Liver (tissue), 9 donors: Measurements from ENCODE around the gene ZFP92. TPM values are rescaled to one million over a fixed set of nuclear protein-coding genes. Genes with fewer than 3 reads are reported as not detected.

Source experiments
- DNase-seq: peaks from one replicate; pipeline ENCODE4 v3.0.0-alpha.2; 2017; ENCODE audit warnings: low spot score
- H3K27ac ChIP-seq, 2 donors: one replicate each; pipeline ENCODE4 v1.7.0; 2013; ENCODE audit warnings: inconsistent platforms in 2 of 2, low read length in 2 of 2, control low read depth in 1 of 2, low read depth in 1 of 2, mild to moderate bottlenecking in 1 of 2
- H3K27me3 ChIP-seq, 4 donors: one replicate each; pipeline versions ENCODE4 v1.6.1 to v1.7.0; 2013; ENCODE audit warnings: low read length in 3 of 4, inconsistent platforms in 1 of 4, mild to moderate bottlenecking in 1 of 4, moderate library complexity in 1 of 4; ENCODE audit not compliant: control insufficient read depth in 4 of 4, insufficient read depth in 4 of 4
- H3K36me3 ChIP-seq, 4 donors: one replicate each; pipeline versions ENCODE4 v1.6.1 to v1.7.0; 2013; ENCODE audit warnings: low read length in 3 of 4, mild to moderate bottlenecking in 3 of 4, low read depth in 1 of 4, moderate library complexity in 1 of 4; ENCODE audit not compliant: control insufficient read depth in 4 of 4, insufficient read depth in 3 of 4
- H3K4me1 ChIP-seq, 4 donors: one replicate each; pipeline versions ENCODE4 v1.6.1 to v1.7.0; 2013; ENCODE audit warnings: low read length in 3 of 4, mild to moderate bottlenecking in 3 of 4, moderate library complexity in 1 of 4; ENCODE audit not compliant: control insufficient read depth in 4 of 4, insufficient read depth in 4 of 4
- H3K4me3 ChIP-seq, 3 donors: one replicate each; pipeline versions ENCODE4 v1.6.1 to v1.7.0; 2013; ENCODE audit warnings: low read length in 3 of 3, control low read depth in 1 of 3, low read depth in 1 of 3, mild to moderate bottlenecking in 1 of 3
- H3K9ac ChIP-seq, 2 donors: one replicate each; pipeline ENCODE4 v1.7.0; 2013; ENCODE audit warnings: low read length in 2 of 2, mild to moderate bottlenecking in 2 of 2, moderate library complexity in 2 of 2, control low read depth in 1 of 2, low read depth in 1 of 2
- H3K9me3 ChIP-seq, 4 donors: one replicate each; pipeline versions ENCODE4 v1.6.1 to v1.7.0; 2013; ENCODE audit warnings: low read length in 3 of 4; ENCODE audit not compliant: control insufficient read depth in 4 of 4
- ATF3 ChIP-seq: IDR thresholded peaks from 2 replicates; pipeline ENCODE4 v1.6.1; 2016; ENCODE audit warnings: antibody characterized with exemption
- CTCF ChIP-seq: fragments of 150-350 bp; IDR thresholded peaks from 2 replicates; pipeline ENCODE4 v1.5.1; 2017; ENCODE audit warnings: improper control_type of control experiment, low read depth, low read length; ENCODE audit not compliant: missing input control
- EGR1 ChIP-seq, 2 donors: IDR thresholded peaks; 2 replicates each; pipeline ENCODE4 v1.6.1; 2016 to 2018; ENCODE audit warnings: antibody characterized with exemption in 2 of 2, low read depth in 2 of 2
- FOXA2 ChIP-seq: IDR thresholded peaks from 2 replicates; pipeline ENCODE4 v1.6.1; 2016; ENCODE audit warnings: antibody characterized with exemption
- GABPA ChIP-seq, 2 donors: IDR thresholded peaks in 1 of 2; conservative IDR thresholded peaks in 1 of 2; 2 replicates each; pipeline ENCODE4 v1.6.1; 2016; ENCODE audit warnings: antibody characterized with exemption in 2 of 2, mild to moderate bottlenecking in 1 of 2, moderate library complexity in 1 of 2
- HNF4A ChIP-seq, 2 donors: conservative IDR thresholded peaks; 2 replicates each; pipeline ENCODE4 v1.6.1; 2016; ENCODE audit warnings: antibody characterized with exemption in 2 of 2, mild to moderate bottlenecking in 2 of 2
- JUND ChIP-seq, 2 donors: IDR thresholded peaks; 2 replicates each; pipeline ENCODE4 v1.6.1; 2016; ENCODE audit warnings: antibody characterized with exemption in 2 of 2
- MAX ChIP-seq: IDR thresholded peaks from 2 replicates; pipeline ENCODE4 v1.6.1; 2016; ENCODE audit warnings: antibody characterized with exemption
- NR2F2 ChIP-seq: IDR thresholded peaks from 2 replicates; pipeline ENCODE4 v1.6.1; 2016; ENCODE audit warnings: antibody characterized with exemption
- RAD21 ChIP-seq, 2 donors: IDR thresholded peaks; 2 replicates each; pipeline ENCODE4 v1.6.1; 2016; ENCODE audit warnings: antibody characterized with exemption in 2 of 2, mild to moderate bottlenecking in 2 of 2
- REST ChIP-seq: IDR thresholded peaks from 2 replicates; pipeline ENCODE4 v1.6.1; 2016; ENCODE audit warnings: antibody characterized with exemption, mild to moderate bottlenecking
- RXRA ChIP-seq, 2 donors: IDR thresholded peaks; 2 replicates each; pipeline ENCODE4 v1.6.1; 2017 to 2018; ENCODE audit warnings: antibody characterized with exemption in 2 of 2, mild to moderate bottlenecking in 1 of 2
- TAF1 ChIP-seq: conservative IDR thresholded peaks from 2 replicates; pipeline ENCODE4 v1.6.1; 2016; ENCODE audit warnings: antibody characterized with exemption, mild to moderate bottlenecking
- YY1 ChIP-seq: IDR thresholded peaks from 2 replicates; pipeline ENCODE4 v1.6.1; 2016; ENCODE audit warnings: antibody characterized with exemption, mild to moderate bottlenecking
- ZBTB33 ChIP-seq: IDR thresholded peaks from 2 replicates; pipeline ENCODE4 v1.6.1; 2016; ENCODE audit warnings: antibody characterized with exemption
- WGBS: extraction: QIAGEN DNeasy Blood & Tissue Kit; methylation state at CpG from one replicate; pipeline ENCODE4 v1.1.7; 2013; 5-methylcytosine and 5-hydroxymethylcytosine counted together
- polyA plus RNA-seq, 2 donors: library from polyadenylated mRNA; stranded (reverse) in 1 of 2; unstranded in 1 of 2; fragments of 200-250 nt in 1 of 2; fragments of >200 nt in 1 of 2; fragmentation: Nextera tagmentation in 1 of 2; extraction: Ambion mirVana in 1 of 2; gene quantifications; one replicate each; pipeline versions ENCODE4 v1.2.1 to v1.2.3, GENCODE V29; 2013 to 2015
- total RNA-seq, 2 donors: library from RNA; depleted of rRNA; stranded (reverse); fragments of >200 nt; gene quantifications; one replicate each; pipeline ENCODE4 v1.2.3, GENCODE V29; 2014
- donor health status: healthy.
- donor health status: healthy.
- donor health status: healthy.
- donor health status: healthy.
- donor health status: healthy.

ZFP92 gene
- total and polyA plus RNA-seq, 4 donors, result 0.24 to 1.3 (median 0.44) TPM

- 89% methylated on average over 12 of the region's 12 CpGs for whole genome bisulfite sequencing
- no peak overlapping the region for H3K4me3 ChIP-seq
- no peak for DNase-seq
- no peak overlapping the region for H3K27ac ChIP-seq
- TF ChIP-seq HNF4A (conservative IDR thresholded peaks at IDR 0.05), result no peak
- no peak for TF ChIP-seq JUND (IDR thresholded peaks at IDR 0.05)
- TF ChIP-seq REST, result no peak
- no peak for TF ChIP-seq RXRA (IDR thresholded peaks at IDR 0.05)
- TF ChIP-seq TAF1, result no peak
- TF ChIP-seq ZBTB33, result no peak
- TF ChIP-seq EGR1 (IDR thresholded peaks at IDR 0.05; ENCODE audit: low read depth in 2 of 2), result no peak
- H3K9ac ChIP-seq, result no peak overlapping the region
- no peaks in the 10 kb centered on the region for H3K4me1 ChIP-seq
- H3K36me3 ChIP-seq, result no peaks in the 10 kb centered on the region
- H3K27me3 ChIP-seq, result peaks cover 0 to 8% (median 0%) of the 10 kb centered on the region in 4 donors
- H3K9me3 ChIP-seq, result peaks cover 0 to 6% (median 1%) of the 10 kb centered on the region in 4 donors
Observed at GRCh38 chrX:153433161-153433680, 21.9 kb downstream of the ZFP92 start.

GRCh38 chrX:153433781-153434285 is 22.6 kb downstream of the ZFP92 start:
- Histone ChIP-seq H3K27ac (no peak overlapping the region), H3K4me1 (no peaks in the 10 kb centered on the region), H3K9me3 (peaks cover 0 to 6% (median 1%) of the 10 kb centered on the region in 4 donors), H3K4me3 (no peak overlapping the region), H3K36me3 (no peaks in the 10 kb centered on the region), H3K9ac (no peak overlapping the region), H3K27me3 (peaks cover 0 to 8% (median 0%) of the 10 kb centered on the region in 4 donors)
- TF ChIP-seq RAD21 (IDR thresholded peaks at IDR 0.05), result no peak
- TF ChIP-seq ATF3, result no peak
- no peak for TF ChIP-seq JUND (IDR thresholded peaks at IDR 0.05)
- no peak for TF ChIP-seq MAX
- no peak for TF ChIP-seq HNF4A (conservative IDR thresholded peaks at IDR 0.05)
- no peak for TF ChIP-seq YY1
- WGBS, result 92% methylated on average over 17 of the region's 17 CpGs
- DNase-seq, result no peak

- Histone ChIP-seq H3K27me3 (peaks cover 0 to 8% (median 0%) of the 10 kb centered on the region in 4 donors), H3K27ac (no peak overlapping the region), H3K9me3 (peaks cover 0 to 6% (median 1%) of the 10 kb centered on the region in 4 donors), H3K4me3 (no peak overlapping the region), H3K9ac (no peak overlapping the region), H3K4me1 (no peaks in the 10 kb centered on the region), H3K36me3 (no peaks in the 10 kb centered on the region)
- DNase-seq, result no peak
- WGBS, result 95% methylated on average over 8 of the region's 8 CpGs
- TF ChIP-seq MAX (no peak), YY1 (no peak), RAD21 (IDR thresholded peaks at IDR 0.05) (no peak), ATF3 (no peak), JUND (IDR thresholded peaks at IDR 0.05) (no peak), RXRA (IDR thresholded peaks at IDR 0.05) (no peak), GABPA (IDR thresholded peaks at IDR 0.05 in 1 of 2, conservative IDR thresholded peaks at IDR 0.05 in 1 of 2) (no peak), TAF1 (no peak), HNF4A (conservative IDR thresholded peaks at IDR 0.05) (no peak), CTCF (no peak), ZBTB33 (no peak), FOXA2 (no peak), NR2F2 (no peak)
Observed at GRCh38 chrX:153434801-153435200, 23.5 kb downstream of the ZFP92 start.
